ENCODE results near the gene GMDS.

The GMDS gene

DNA sequence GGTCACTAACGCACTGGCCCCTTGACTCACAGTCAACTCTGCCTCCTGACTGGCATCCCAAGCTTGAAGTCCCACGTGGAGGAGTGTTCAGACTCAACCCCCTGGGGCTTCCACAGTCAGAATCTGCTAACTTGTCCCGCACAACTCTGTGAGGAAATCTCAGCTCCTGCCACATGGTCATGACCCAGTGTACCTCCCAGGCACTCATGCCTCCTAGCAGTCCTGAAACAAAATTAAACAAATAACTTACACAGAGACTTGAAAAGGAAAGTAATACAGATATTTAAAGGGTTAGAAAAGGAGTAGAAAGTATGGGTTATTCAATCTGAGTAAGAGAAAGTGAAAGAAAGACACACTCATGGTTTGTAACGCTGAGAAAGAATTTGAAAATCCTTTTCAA lies 134.9 kb downstream of the GMDS start:
- Histone ChIP-seq H3K9me3 (ENCODE audit: control insufficient read depth, insufficient read depth, low read length) (no peaks in the 10 kb centered on the region), H3K4me1 (ENCODE audit: insufficient read depth, low read length) (no peaks in the 10 kb centered on the region), H3K9ac (ENCODE audit: low read depth, low read length) (no peak overlapping the region), H3K36me3 (ENCODE audit: insufficient read depth, low read length) (no peaks in the 10 kb centered on the region)

DNA sequence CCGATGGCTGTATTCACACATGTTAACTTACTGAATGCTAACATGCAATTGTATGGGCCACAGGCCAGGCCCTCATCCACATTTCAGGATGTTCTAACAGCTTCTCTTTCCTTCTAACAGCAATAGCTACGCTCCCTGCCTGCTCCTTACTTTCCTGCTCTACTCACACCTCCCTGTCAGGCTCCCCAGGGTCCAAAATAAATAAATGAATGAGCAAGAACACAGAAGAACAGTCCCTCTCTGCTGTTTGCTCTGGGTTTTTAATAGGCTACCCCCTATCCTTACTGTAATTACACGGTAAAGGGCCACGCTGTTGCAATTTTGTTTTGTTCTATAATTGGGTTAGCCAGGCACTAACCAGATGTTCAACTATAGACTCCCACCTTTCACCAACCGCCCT lies 135.6 kb downstream of the GMDS start:
- Histone ChIP-seq H3K9me3 (ENCODE audit: control insufficient read depth, insufficient read depth, low read length) (no peaks in the 10 kb centered on the region), H3K36me3 (ENCODE audit: insufficient read depth, low read length) (no peaks in the 10 kb centered on the region), H3K4me1 (ENCODE audit: insufficient read depth, low read length) (no peaks in the 10 kb centered on the region), H3K9ac (ENCODE audit: low read depth, low read length) (no peak overlapping the region)

DNA sequence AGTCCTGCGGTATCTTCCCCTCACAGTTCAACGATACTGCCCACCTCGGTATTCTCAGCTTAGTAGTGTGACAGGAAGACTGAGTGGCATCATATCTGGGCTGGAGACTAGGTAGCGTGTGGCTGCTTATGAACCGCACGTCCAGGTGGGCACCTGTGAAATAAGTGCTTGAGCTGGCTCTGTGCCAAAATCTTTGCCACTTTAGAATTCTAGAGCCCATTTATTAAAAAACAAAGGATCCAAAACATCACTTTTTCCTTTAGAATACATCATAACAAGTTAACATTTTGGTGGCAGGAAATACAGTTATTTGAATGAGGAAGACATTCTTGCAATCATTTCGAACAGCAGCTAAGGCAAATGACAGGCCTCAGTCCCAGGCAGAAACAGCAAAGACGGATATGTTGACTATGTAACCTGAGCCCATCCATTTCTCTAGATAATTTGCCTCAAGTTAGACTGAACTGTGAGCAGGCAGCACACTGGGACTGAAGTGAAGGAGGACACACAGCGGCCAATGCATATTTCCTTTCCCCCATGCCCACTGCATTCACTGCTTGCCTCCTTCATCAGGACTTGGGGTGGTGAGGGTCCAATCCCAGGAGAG lies 136.6 kb downstream of the GMDS start:
- Histone ChIP-seq H3K4me1 (ENCODE audit: insufficient read depth, low read length) (no peaks in the 10 kb centered on the region), H3K9me3 (ENCODE audit: control insufficient read depth, insufficient read depth, low read length) (no peaks in the 10 kb centered on the region), H3K9ac (ENCODE audit: low read depth, low read length) (no peak overlapping the region), H3K36me3 (ENCODE audit: insufficient read depth, low read length) (no peaks in the 10 kb centered on the region)

DNA sequence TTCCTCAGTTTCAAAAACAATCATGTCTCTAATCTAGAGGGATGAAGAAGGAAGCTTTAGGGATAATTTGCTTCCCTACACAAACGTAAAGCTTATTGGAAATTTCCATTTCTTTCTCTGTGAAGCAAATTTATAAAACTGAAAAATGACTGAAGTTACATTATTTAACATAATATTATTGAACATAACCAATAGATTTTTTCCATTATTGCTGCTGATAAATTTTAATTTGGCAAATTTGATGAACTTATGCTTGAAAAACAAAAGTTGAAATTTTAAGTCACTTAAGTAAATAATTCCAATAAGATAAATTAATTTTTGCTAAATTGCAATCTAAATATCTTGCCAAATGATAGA lies 140.9 kb downstream of the GMDS start:
- Histone ChIP-seq H3K4me1 (ENCODE audit: insufficient read depth, low read length) (no peaks in the 10 kb centered on the region), H3K9me3 (ENCODE audit: control insufficient read depth, insufficient read depth, low read length) (no peaks in the 10 kb centered on the region), H3K36me3 (ENCODE audit: insufficient read depth, low read length) (no peaks in the 10 kb centered on the region), H3K9ac (ENCODE audit: low read depth, low read length) (no peak overlapping the region)

DNA sequence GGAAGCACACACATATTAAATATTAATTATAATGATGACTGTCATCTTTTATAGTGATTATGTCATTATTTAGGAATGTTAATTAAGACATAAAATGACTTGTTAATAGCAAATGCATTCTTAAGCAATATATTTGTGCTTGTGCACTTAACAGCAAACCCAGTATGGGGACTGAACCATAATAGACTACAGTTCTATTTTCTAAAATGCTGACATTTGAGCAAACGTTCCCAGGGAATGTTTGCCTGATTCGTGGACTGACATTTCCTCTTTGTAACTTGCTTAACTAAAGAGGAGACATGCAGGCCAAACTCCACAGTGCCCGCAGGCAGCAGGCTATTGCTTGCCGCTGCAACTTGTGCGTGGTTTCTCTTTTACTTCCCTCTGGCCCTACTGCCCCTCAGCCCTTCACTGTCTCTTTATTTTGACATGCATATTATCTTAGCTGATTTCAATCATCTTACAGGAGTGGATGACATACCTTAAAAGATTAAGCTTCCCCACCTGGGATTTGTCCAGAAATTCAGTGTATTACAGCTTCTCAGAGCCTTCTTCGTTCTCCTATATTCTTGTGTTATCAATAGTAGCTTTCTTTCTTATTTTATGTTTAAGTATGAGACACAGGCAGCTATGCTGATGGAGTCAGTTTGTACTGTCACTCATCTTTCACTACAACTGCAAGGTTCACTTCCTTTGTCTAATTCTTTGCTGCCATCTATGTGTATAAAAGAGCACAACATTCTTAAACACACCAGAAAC lies 141.5 kb downstream of the GMDS start:
- Histone ChIP-seq H3K4me1 (ENCODE audit: insufficient read depth, low read length) (no peaks in the 10 kb centered on the region; the same call in 1 of the 2 replicates), H3K9ac (ENCODE audit: low read depth, low read length) (no peak overlapping the region), H3K9me3 (ENCODE audit: control insufficient read depth, insufficient read depth, low read length) (no peaks in the 10 kb centered on the region), H3K36me3 (ENCODE audit: insufficient read depth, low read length) (no peaks in the 10 kb centered on the region)

DNA sequence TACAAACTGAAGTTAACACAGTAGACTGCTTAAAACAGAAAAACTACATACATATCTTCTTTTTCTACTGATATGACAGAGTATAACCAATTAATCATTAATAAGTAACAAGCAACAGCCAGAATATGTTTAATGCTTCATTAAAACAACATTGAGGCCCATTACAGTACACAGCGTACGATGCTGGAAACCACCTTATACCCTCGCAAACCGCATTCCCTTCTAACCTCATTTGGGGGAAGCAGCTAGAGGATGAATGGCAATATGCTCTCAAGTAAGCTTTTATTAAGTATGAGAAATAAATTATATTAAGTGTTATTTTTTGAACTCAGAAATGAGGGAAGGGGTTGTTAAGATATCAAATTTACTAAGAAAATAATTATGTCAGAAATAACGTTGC lies 142.4 kb downstream of the GMDS start:
- Histone ChIP-seq H3K4me1 (ENCODE audit: insufficient read depth, low read length) (no peaks in the 10 kb centered on the region; the same call in 1 of the 2 replicates), H3K9me3 (ENCODE audit: control insufficient read depth, insufficient read depth, low read length) (no peaks in the 10 kb centered on the region), H3K36me3 (ENCODE audit: insufficient read depth, low read length) (no peaks in the 10 kb centered on the region), H3K9ac (ENCODE audit: low read depth, low read length) (no peak overlapping the region)

DNA sequence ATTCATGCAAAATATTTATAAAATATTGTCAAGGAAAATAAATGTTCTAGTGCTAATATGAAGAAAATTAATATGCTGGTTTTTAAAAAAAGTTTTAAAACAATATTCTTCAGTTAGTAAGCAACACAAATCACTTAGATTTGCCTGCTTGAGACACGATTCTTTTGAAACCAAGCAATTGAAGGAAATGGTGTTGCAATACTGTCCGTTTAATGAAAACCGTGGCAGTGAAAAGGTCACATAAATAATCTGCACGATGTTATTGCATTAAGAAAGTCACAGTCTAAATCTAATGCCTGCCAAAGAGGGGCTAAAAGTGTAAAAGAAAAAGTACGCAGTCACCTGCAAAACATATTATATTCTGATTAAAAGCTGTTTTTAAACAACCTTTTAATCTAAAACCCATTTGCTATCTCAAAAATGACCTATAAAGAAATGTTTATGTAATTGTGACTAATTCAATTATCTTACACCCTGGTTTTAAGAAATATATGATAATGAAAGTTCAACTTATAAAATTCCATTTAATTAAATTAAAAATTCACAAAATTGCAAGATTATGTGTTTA lies 143.0 kb downstream of the GMDS start:
- H3K4me1 ChIP-seq (ENCODE audit: insufficient read depth, low read length): no peaks in the 10 kb centered on the region; the same call in 1 of the 2 replicates
- no peaks in the 10 kb centered on the region for H3K9me3 ChIP-seq (ENCODE audit: control insufficient read depth, insufficient read depth, low read length)
- H3K9ac ChIP-seq (ENCODE audit: low read depth, low read length): no peak overlapping the region
- no peaks in the 10 kb centered on the region for H3K36me3 ChIP-seq (ENCODE audit: insufficient read depth, low read length)

DNA sequence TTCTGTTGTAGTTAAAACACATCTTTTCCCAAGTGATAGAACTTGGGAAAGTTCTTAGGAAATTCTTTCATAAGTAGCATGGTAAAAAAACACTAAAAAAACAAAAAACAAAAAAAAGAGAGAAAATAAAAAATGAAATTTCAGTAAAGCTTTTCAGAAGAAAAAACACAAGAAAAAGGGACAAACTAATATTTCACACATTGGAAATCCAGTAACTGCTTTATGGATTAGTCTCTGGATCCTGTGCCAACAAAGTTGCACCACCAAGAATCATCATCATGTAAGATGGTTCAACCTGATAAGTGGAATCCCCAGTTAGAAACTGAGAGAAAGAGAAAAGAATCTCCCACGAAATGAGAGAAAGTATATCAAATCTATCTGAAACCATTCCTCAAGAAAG lies 144.2 kb downstream of the GMDS start:
- Histone ChIP-seq H3K9me3 (ENCODE audit: control insufficient read depth, insufficient read depth, low read length) (no peaks in the 10 kb centered on the region), H3K36me3 (ENCODE audit: insufficient read depth, low read length) (no peaks in the 10 kb centered on the region), H3K9ac (ENCODE audit: low read depth, low read length) (no peak overlapping the region), H3K4me1 (ENCODE audit: insufficient read depth, low read length) (no peaks in the 10 kb centered on the region; the same call in 1 of the 2 replicates)

DNA sequence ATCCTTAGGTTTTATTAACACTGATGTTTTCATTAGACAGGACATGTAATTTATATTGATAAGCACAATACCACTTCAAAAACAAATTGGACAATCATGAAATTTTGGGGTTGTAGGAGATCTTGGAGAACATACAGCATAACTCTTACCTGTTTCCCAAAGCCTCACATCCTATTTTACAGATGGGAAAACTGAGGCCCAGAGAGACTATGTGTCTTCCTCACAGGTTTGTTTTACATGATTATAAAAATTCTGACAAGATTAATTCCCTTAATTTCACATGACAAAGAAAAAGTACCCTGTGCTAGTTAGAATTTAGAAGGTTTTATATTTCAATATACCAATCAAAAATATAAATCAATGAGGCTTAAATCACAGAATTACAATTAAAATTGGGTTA lies 145.5 kb downstream of the GMDS start:
- no peaks in the 10 kb centered on the region for H3K9me3 ChIP-seq (ENCODE audit: control insufficient read depth, insufficient read depth, low read length)
- H3K9ac ChIP-seq (ENCODE audit: low read depth, low read length): no peak overlapping the region
- H3K36me3 ChIP-seq (ENCODE audit: insufficient read depth, low read length): no peaks in the 10 kb centered on the region
- H3K4me1 ChIP-seq (ENCODE audit: insufficient read depth, low read length): no peaks in the 10 kb centered on the region; the same call in 1 of the 2 replicates

DNA sequence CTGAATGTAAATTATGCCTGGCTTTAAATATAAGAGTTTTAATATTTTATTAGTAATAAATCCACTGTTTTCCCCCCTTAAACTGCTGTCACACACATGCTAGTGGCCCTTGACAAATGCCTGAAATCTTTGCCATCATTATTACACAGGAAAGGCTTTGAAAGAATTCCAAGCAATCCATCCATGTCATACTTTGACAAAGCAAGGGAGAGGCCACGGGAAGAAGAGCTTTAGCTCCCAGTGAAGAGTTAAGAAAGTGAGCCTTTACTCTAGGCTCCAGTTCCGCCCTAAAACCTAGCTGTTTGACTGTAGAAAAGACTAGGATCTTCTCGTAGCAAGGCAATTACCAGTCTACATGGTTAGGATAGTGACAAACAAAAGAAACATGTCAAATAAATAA lies 147.9 kb downstream of the GMDS start:
- Histone ChIP-seq H3K9me3 (ENCODE audit: control insufficient read depth, insufficient read depth, low read length) (no peaks in the 10 kb centered on the region), H3K36me3 (ENCODE audit: insufficient read depth, low read length) (no peaks in the 10 kb centered on the region), H3K9ac (ENCODE audit: low read depth, low read length) (no peak overlapping the region), H3K4me1 (ENCODE audit: insufficient read depth, low read length) (no peaks in the 10 kb centered on the region; the same call in 1 of the 2 replicates)

DNA sequence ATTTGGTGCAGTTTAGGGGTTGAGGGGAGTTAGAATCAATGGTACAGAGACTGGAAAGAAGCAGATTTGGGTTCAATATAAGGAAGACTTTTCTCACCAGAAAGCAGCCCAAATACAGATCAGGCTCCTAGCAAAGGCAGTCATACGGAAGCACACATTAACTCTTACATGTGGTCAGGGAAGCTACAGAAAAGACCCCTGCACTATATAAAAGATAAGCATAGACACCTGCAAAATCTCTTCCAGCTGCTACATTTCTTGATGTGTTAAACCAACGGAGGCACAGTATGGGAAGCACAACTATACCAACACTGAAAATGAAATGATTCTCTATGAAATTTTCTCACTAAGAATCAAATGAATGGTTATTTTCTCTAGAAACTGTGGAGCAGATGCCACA lies 150.8 kb downstream of the GMDS start:
- Histone ChIP-seq H3K36me3 (ENCODE audit: insufficient read depth, low read length) (no peaks in the 10 kb centered on the region), H3K9ac (ENCODE audit: low read depth, low read length) (no peak overlapping the region), H3K9me3 (ENCODE audit: control insufficient read depth, insufficient read depth, low read length) (no peaks in the 10 kb centered on the region), H3K4me1 (ENCODE audit: insufficient read depth, low read length) (no peaks in the 10 kb centered on the region; the same call in 1 of the 2 replicates)

DNA sequence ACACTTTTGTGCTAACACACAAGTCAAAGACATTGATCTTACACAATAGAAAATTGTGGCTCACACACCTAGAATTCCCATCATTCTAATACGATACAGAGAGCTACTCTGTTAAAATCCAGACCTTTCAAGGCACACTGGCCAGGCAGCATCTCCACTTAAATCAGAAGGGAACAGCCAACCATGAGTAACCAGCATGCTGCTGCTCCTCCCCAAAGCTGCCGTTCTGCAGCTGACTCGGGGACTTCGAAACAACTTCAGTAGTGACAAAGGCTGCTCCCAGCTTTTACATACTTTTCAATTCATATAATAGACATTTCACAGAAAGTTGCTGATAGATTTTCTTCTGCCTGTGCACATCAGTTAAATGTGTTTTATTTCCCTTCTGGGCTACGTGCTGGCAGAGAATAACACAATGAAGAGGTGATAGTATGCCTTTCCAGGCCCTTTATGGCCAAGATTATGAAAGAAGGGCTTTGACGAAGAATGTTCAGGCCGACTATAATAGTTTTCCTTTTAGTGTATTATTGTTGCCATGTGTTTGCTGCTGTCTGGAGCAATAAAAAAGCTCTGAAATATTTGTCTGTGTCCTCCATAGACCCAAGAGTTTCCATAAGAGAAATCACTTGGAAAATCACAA lies 159.0 kb downstream of the GMDS start:
- no peaks in the 10 kb centered on the region for H3K4me1 ChIP-seq (ENCODE audit: insufficient read depth, low read length)
- no peaks in the 10 kb centered on the region for H3K9me3 ChIP-seq (ENCODE audit: control insufficient read depth, insufficient read depth, low read length)
- H3K9ac ChIP-seq (ENCODE audit: low read depth, low read length): no peak overlapping the region
- no peaks in the 10 kb centered on the region for H3K36me3 ChIP-seq (ENCODE audit: insufficient read depth, low read length)

DNA sequence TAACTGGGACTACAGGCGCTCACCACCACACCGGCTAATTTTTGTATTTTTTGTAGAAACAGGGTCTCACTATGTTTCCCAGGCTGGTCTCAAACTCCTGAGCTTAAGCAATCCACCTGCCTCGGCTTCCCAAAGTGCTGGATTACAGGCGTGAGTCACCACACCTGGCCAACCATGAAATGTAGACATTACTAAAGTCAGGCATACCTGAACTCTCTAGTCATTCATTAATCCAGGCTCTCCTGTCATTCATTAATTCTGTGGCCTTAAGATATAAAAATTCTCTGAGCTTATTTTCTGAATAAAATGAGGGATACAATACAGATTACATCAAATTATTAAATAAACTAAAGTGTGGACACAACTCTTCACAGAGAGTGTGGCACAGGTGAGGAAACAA lies 159.7 kb downstream of the GMDS start:
- no peaks in the 10 kb centered on the region for H3K36me3 ChIP-seq (ENCODE audit: insufficient read depth, low read length)
- H3K4me1 ChIP-seq (ENCODE audit: insufficient read depth, low read length): no peaks in the 10 kb centered on the region
- no peak overlapping the region for H3K9ac ChIP-seq (ENCODE audit: low read depth, low read length)
- H3K9me3 ChIP-seq (ENCODE audit: control insufficient read depth, insufficient read depth, low read length): no peaks in the 10 kb centered on the region

DNA sequence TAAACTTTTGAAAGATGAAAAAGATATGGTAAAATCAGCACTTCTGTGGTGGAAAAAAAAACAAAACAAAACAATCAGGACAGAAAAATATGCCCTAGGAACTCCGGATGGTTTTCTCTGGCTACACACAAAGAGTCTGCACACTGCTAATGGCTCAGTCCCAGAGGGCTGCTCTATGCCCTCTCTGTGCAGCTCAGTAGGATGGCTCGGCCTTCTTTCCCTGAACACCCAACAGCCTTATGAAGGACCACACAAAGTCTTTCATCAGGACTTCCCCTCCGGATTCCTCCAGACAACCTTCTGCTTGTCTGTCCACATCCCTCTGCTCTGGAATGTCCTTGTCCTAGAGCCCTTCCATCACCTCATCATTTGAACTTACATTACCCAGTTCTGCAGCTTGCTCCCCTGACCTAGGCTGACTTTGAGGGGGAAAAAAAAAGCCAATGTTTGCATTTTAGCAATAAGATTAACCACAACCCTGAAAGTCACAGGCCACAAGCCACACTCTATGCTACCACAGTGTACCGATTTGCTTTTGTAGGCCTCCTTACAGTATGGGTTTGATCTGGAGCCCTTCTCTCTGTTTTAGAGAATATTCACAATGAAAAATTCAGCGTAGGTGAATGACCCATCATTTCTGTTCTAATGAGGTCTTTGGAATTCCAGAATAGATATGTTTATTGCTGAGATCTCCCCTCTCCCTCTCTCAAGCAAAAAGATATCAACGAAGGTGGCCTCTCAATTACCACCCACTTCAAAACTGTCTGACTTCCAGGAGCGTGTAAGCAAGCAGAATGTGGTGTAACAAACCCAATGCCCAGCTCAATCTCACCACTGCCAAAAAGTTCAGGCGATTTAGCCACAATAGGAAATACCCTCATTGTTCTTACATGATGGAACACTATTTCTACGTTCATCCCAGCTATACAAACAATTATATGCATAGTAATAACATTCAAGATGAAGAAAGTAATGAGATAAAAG lies 164.0 kb downstream of the GMDS start:
- Histone ChIP-seq H3K36me3 (ENCODE audit: insufficient read depth, low read length) (no peaks in the 10 kb centered on the region), H3K9me3 (ENCODE audit: control insufficient read depth, insufficient read depth, low read length) (no peaks in the 10 kb centered on the region), H3K9ac (ENCODE audit: low read depth, low read length) (no peak overlapping the region), H3K4me1 (ENCODE audit: insufficient read depth, low read length) (no peaks in the 10 kb centered on the region)
